Stimulated activated effector memory CD8-positive, alpha-beta T cell treated with anti-CD3 and anti-CD28 coated beads, Interleukin-12 subunit alpha, Interleukin-12 subunit beta, amount 100 ng/mL, for 72 hours (primary cell): ENCODE measurements around the gene RPS28.
"Not testable (repeated sequence)": the region's sequence is repeated elsewhere in the genome, so short reads cannot be mapped to it uniquely, and the experiment has no call there.

Experiments used
- ATAC-seq: fragments of 150-1000 bp; cut with Tn5 transposase; 2 replicates; pipeline ENCODE4 v1.10.0; 2021
- DNase-seq, 2 donors: peaks; one replicate each; pipeline ENCODE4 v3.0.0; 2021 to 2022; ENCODE audit warnings: low spot score in 2 of 2
- H3K27ac Mint-ChIP-seq: one replicate; pipeline ENCODE4 v1.8.0; 2022; ENCODE audit warnings: mild to moderate bottlenecking, mixed read lengths
- H3K36me3 Mint-ChIP-seq: one replicate; pipeline ENCODE4 v1.8.0; 2022; ENCODE audit warnings: mild to moderate bottlenecking, mixed read lengths
- H3K4me1 Mint-ChIP-seq: one replicate; pipeline ENCODE4 v1.8.0; 2022; ENCODE audit warnings: mixed read lengths
- H3K4me3 Mint-ChIP-seq: one replicate; pipeline ENCODE4 v1.8.0; 2022; ENCODE audit warnings: mild to moderate bottlenecking, mixed read lengths
- H3K9me3 Mint-ChIP-seq: one replicate; pipeline ENCODE4 v1.8.0; 2022; ENCODE audit warnings: mixed read lengths

The RPS28 gene

GRCh38 chr19:8321067-8321985 lies at the start of gene RPS28, which contains the start of gene NDUFA7:
Gene RPS28 (plus strand): TSS chr19:8321496. CDS start chr19:8321531, 35 bp downstream.
Gene NDUFA7 (minus strand): TSS chr19:8321375. CDS start chr19:8321358, 17 bp downstream.
- Mint-ChIP-seq H3K36me3 (peaks cover 63% of the 10 kb centered on the region), H3K4me3 (peak within 1 kb of the TSS; percentile 97), H3K27ac (peak within 1 kb of the TSS; percentile 98), H3K4me1 (peaks cover 18% of the 10 kb centered on the region), H3K9me3 (no peaks in the 10 kb centered on the region)
- ATAC-seq (peak; percentile 96), DNase-seq (peak; percentile 97 to 99)

- H3K9me3 Mint-ChIP-seq, DNase-seq, H3K36me3 Mint-ChIP-seq, H3K4me1 Mint-ChIP-seq, H3K27ac Mint-ChIP-seq, H3K4me3 Mint-ChIP-seq: not testable (repeated sequence)
- ATAC-seq, result peak; percentile 63
Observed at GRCh38 chr19:8276508-8276907, 44.8 kb upstream of the RPS28 start.

- H3K36me3 Mint-ChIP-seq, H3K4me1 Mint-ChIP-seq, H3K4me3 Mint-ChIP-seq, DNase-seq, H3K27ac Mint-ChIP-seq, H3K9me3 Mint-ChIP-seq: not testable (repeated sequence)
- ATAC-seq, result peak; percentile 58
Observed at GRCh38 chr19:8291337-8291736, 30.0 kb upstream of the RPS28 start.

GRCh38 chr19:8302357-8302691 lies 19.0 kb upstream of the RPS28 start:
- DNase-seq (no peak), ATAC-seq (no peak)
- H3K36me3 Mint-ChIP-seq, result peaks cover 46% of the 10 kb centered on the region
- H3K4me3 Mint-ChIP-seq, result no peak overlapping the region
- no peak overlapping the region for H3K27ac Mint-ChIP-seq
- no peaks in the 10 kb centered on the region for H3K9me3 Mint-ChIP-seq
- peaks cover 25% of the 10 kb centered on the region for H3K4me1 Mint-ChIP-seq

GRCh38 chr19:8302734-8303133 lies 18.6 kb upstream of the RPS28 start:
- Mint-ChIP-seq H3K36me3 (peaks cover 50% of the 10 kb centered on the region), H3K4me3 (no peak overlapping the region), H3K9me3 (no peaks in the 10 kb centered on the region), H3K4me1 (peaks cover 29% of the 10 kb centered on the region), H3K27ac (no peak overlapping the region)
- ATAC-seq (no peak), DNase-seq (no peak)

GRCh38 chr19:8304841-8305621 lies 16.3 kb upstream of the RPS28 start:
- H3K27ac Mint-ChIP-seq, result peak overlapping the region; percentile 91
- ATAC-seq (no peak), DNase-seq (no peak)
- no peak overlapping the region for H3K4me3 Mint-ChIP-seq
- peaks cover 64% of the 10 kb centered on the region for H3K36me3 Mint-ChIP-seq
- H3K4me1 Mint-ChIP-seq, result peaks cover 45% of the 10 kb centered on the region
- H3K9me3 Mint-ChIP-seq, result no peaks in the 10 kb centered on the region

GRCh38 chr19:8305798-8306197 lies 15.5 kb upstream of the RPS28 start:
- no peak for DNase-seq
- Mint-ChIP-seq H3K4me1 (peaks cover 45% of the 10 kb centered on the region), H3K36me3 (peaks cover 72% of the 10 kb centered on the region), H3K4me3 (peak overlapping the region; percentile 91), H3K27ac (peak overlapping the region; percentile 46), H3K9me3 (no peaks in the 10 kb centered on the region)
- no peak for ATAC-seq

- Mint-ChIP-seq H3K4me1 (peaks cover 45% of the 10 kb centered on the region), H3K27ac (peak overlapping the region; percentile 46), H3K4me3 (peak overlapping the region; percentile 91), H3K36me3 (peaks cover 73% of the 10 kb centered on the region), H3K9me3 (no peaks in the 10 kb centered on the region)
- ATAC-seq (no peak), DNase-seq (no peak)
Observed at GRCh38 chr19:8306235-8307054, 14.9 kb upstream of the RPS28 start.

- Mint-ChIP-seq H3K4me1 (peaks cover 45% of the 10 kb centered on the region), H3K27ac (peak overlapping the region; percentile 46), H3K4me3 (peak overlapping the region; percentile 91), H3K9me3 (no peaks in the 10 kb centered on the region), H3K36me3 (peaks cover 67% of the 10 kb centered on the region)
- ATAC-seq (no peak), DNase-seq (peak in 1 of 2 donors; percentile 58)
Observed at GRCh38 chr19:8307400-8307964, 13.8 kb upstream of the RPS28 start.

- H3K36me3 Mint-ChIP-seq, result peaks cover 67% of the 10 kb centered on the region
- peak within 1 kb of the TSS; percentile 46 for H3K27ac Mint-ChIP-seq
- DNase-seq (peak; percentile 77 to 95), ATAC-seq (peak; percentile 92)
- H3K4me3 Mint-ChIP-seq, result peak within 1 kb of the TSS; percentile 91
- no peaks in the 10 kb centered on the region for H3K9me3 Mint-ChIP-seq
- H3K4me1 Mint-ChIP-seq, result peaks cover 45% of the 10 kb centered on the region
Observed at GRCh38 chr19:8307965-8308866, 13.1 kb upstream of the RPS28 start, which contains the start of gene CD320. Gene CD320 (minus strand): TSS chr19:8308358. CDS start chr19:8308290, 68 bp downstream.

GRCh38 chr19:8308891-8309291 lies 12.4 kb upstream of the RPS28 start:
- peak overlapping the region; percentile 46 for H3K27ac Mint-ChIP-seq
- DNase-seq (peak in 1 of 2 donors; percentile 1), ATAC-seq (no peak)
- peaks cover 69% of the 10 kb centered on the region for H3K36me3 Mint-ChIP-seq
- H3K4me3 Mint-ChIP-seq, result peak overlapping the region; percentile 91
- H3K9me3 Mint-ChIP-seq, result no peaks in the 10 kb centered on the region
- peaks cover 45% of the 10 kb centered on the region for H3K4me1 Mint-ChIP-seq

GRCh38 chr19:8310342-8311055 lies 10.8 kb upstream of the RPS28 start:
- ATAC-seq, result no peak
- H3K4me3 Mint-ChIP-seq, result no peak overlapping the region
- H3K9me3 Mint-ChIP-seq, result no peaks in the 10 kb centered on the region
- peak overlapping the region; percentile 32 for H3K27ac Mint-ChIP-seq
- no peak for DNase-seq
- peaks cover 65% of the 10 kb centered on the region for H3K36me3 Mint-ChIP-seq
- peaks cover 37% of the 10 kb centered on the region for H3K4me1 Mint-ChIP-seq

- ATAC-seq (no peak), DNase-seq (no peak)
- Mint-ChIP-seq H3K4me3 (no peak overlapping the region), H3K9me3 (no peaks in the 10 kb centered on the region), H3K4me1 (peaks cover 27% of the 10 kb centered on the region), H3K36me3 (peaks cover 69% of the 10 kb centered on the region), H3K27ac (no peak overlapping the region)
Observed at GRCh38 chr19:8311461-8312260, 9.6 kb upstream of the RPS28 start.
